ENCODE results near the gene ZFAND2A.
"Not testable (repeated sequence)": the region's sequence is repeated elsewhere in the genome, so short reads cannot be mapped to it uniquely, and the experiment has no call there.

ZFAND2A gene

DNA sequence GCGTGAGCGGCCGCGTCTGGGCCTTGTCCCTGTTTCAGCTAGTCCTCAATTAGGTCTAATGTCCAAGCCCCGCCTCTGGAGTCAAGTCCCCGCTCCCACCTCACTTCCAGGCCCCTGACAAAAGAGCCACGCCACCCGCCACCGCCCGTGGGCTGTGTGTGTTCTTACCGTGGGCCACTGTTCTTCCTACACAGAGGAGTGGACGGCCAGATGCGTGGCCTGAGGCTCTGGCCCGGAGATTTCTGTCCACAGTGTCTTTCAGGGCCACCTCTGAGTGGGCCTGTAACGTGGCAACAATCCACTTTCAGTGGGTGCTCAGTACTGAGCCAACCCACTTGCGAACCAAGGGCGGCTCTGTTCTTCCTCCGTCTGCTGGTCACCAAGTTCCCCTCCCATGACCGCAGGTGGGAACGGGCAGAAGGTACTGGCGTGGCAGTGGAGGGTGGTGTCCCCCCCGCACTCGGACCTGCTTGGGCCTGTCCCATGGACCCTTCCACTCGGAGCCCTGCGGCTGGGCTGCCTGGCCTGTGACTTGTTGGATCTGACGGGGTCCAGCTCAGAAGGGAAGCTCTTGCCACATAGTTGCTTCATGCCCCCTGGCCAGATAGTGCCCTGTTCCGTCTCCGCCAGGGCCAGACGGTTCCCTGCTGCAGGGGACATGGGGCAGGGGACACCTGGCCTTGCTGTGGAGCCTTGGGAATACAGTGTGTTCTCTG, 15.0 kb upstream of the ZFAND2A start:
- no peak for DNase-seq

GRCh38 chr7:1174002-1174401, 14.0 kb upstream of the ZFAND2A start:
- no peak for DNase-seq

DNA sequence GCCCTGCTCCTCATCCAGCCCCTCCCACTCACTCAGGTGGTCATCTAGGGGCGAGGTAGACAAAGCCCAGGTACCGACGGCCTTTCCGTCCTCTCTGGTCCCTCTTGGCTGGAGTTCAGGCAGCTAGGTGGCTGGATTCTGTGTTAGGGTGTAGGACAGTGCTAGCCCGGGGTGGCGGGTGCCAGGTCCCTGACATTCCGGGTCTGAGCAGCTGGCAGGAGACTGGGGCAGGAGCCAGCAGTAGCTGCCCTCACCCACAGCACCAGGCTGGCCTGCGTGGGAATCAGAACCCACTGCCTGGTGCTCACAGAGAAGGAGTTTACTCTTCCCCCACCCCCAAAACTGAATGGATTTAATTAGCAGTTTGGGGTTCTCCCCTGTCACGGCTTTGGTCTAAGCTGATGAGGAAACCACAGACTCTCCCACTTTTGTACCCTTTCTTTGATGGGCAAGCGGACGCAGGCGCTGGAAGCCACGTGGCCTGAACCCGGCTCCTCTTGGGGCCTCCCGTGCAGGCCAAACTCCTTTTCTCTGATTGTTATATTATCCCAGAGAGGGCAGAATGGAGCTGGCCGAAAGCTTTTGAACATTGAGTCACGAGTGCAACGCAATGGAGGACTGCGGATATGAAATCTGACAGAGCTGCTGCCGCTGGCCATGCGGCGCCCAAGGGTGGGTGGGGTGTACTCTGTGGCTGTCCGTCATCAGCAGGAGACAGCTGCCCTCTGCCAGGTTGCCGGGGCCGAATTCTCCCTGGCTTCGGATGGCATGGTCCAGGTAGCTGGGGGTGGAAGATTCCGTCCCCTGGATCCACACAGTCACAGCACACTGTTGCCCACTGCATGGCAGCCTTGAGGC, 12.9 kb upstream of the ZFAND2A start:
- DNase-seq = no peak

DNA sequence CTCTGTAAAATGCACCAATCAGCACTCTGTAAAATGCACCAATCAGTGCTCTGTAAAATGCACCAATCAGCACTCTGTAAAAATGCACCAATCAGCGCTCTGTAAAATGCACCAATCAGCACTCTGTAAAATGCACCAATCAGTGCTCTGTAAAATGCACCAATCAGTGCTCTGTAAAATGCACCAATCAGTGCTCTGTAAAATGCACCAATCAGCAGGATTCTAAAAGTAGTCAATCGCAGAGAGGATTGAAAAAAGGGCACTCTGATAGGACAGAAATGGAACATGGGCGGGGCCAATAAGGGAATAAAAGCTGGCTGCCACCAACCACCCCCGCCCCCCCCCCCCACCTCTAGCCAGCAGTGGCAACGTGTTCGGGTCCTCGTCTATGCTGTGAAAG, 11.5 kb upstream of the ZFAND2A start:
- not testable (repeated sequence) for DNase-seq

DNA sequence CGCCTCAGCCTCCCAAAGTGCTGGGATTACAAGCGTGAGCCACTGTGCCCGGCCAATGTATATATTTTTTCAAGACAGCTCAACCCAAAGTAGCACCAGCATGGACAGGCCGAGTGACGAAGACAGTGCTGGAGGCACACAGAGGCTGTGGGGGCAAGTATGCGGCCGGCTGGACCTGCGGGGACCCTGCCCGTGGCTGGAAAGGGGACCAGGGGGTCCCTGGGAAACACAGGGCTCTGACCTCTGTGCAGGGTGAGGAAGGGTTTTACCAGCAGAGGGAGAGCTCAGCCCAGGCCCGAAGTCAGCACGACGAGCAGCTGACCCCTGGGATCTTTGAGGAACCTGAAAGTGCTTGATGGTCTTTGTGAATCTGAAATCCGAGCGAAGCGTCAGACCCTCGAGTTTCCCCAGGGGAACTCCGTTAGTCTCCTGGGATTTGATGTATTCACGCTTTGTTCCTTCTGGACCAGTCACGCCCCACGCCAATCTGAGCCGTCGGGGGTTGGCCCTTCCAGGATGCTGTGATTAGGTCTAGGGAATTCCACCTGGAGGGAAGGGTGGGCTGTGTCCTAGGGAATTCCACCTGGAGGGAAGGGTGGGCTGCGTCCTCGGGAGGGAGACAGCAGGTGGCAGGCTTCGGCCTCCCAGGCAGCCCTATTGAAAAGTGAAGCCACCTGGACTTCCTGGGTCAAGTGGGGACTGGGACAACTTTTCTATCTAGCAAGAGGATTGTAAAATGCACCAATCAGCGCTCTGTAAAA, 10.9 kb upstream of the ZFAND2A start:
- no peak for DNase-seq

DNA sequence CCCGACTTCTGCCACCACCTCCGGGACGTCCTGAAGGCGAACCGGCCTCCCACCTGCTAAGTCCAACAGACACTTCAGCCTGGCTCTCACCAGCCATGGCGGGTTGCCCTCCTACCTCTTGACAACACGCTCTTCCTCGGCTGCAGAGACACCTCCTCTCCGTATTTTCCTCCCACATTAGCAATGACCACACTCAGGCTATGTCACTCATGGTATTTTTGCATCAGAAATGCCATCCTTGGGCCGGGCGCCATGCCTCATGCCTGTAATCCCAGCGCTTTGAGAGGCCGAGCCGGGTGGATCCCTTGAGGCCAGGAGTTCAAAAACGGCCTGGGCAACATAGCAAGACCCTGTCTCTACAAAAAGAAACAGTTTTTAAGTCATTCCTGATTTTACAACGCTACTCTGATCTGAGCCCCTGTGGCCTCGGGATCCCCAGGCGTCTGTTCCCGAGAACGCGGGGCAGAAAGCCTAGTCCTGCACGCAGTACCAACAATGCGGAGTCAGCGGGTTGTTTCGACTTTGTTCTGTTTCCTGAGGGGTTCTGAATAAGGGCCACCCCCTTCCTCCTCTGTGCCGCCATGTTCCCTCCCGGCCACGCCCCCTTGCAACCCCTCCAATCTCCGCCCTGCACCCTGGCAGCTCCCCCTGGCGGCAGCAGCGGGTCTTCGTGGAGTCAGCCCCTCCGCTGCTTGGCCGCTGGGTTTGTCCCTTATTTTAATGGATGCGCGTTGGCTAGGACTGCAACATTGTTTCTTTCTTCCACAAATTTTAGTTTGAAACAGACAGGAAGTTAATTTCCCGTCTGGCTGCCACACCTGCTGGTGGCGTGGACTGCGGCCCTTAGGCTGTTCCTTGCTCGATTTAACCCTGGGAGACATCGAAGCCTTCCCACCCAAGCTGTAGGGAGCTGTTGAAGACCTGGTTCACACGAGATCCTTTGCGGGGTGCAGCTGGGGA, 9.7 kb upstream of the ZFAND2A start:
- peak; percentile 49 for DNase-seq

- DNase-seq = no peak
Observed at GRCh38 chr7:1168422-1168821, 8.4 kb upstream of the ZFAND2A start.

GRCh38 chr7:1164436-1164835, 4.4 kb upstream of the ZFAND2A start:
- DNase-seq = no peak

- DNase-seq = no peak
Observed at GRCh38 chr7:1163121-1163520, 3.1 kb upstream of the ZFAND2A start.

DNA sequence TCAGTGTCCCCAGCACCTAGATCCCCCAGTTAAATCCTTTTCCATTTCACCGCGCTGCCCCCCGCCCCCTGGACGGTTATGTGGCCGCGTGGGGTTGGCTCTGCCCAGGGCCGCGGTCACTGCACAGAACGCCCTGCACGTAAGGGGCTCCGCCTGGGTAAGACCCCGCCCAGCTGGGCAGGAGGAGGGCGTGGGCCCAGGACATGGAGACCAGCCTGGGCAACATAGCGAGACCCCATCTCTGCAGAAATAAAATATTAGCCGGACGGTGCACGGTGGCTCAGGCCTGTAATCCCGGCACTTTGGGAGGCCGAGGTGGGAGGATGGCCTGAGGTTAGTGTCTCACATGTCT, 650 bp upstream of the ZFAND2A start:
- no peak for DNase-seq

DNA sequence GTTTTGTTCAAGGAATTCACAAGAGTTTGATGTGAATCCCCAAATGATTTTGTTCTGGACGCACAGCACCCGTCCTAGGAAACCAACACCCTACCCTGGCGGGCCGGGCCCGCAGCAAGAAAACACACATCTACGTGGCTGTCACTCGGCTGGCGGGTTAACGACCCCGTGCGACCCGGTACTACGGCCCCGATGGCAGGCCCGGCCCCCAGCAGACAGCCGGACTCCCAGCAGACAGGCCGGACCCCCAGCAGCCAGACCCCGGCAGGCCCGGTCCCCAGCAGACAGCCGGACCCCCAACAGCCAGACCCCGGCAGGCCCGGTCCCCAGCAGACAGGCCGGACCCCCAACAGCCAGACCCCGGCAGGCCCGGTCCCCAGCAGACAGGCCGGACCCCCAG, 765 bp downstream of the ZFAND2A start:
- not testable (repeated sequence) for DNase-seq

- no peak for DNase-seq
Observed at GRCh38 chr7:1158203-1159126, 1.5 kb downstream of the ZFAND2A start.

- no peak for DNase-seq
Observed at GRCh38 chr7:1156782-1157535, 3.0 kb downstream of the ZFAND2A start.

GRCh38 chr7:1155818-1156781, 3.9 kb downstream of the ZFAND2A start:
- not testable (repeated sequence) for DNase-seq

DNA sequence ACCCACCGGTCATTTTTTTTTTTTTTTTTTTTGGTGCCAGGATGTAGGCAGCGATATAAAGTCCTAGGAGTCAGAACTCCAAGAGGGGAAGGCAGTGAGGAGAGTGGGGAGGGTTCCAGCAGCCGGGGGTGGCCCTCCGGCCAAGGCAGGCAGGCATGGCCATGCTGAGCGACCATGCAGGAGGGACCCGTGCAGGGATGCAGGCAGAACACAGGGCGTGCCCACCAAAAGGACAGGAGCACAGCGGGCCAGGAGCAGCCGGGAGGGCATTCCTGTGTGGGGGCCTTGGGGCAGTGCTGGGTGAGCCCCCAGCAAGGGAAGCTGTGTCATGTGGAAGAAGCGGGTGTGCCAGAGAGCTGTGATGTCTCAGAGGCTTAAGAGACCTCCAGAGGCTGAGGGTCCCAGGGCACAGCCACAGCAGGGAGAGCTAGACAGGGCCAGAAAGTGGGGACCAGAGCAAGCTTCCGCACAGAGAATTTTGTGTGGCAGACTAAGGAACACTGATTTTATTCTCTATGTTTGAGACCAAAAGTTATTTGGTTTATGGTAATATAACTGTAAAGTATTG, 5.7 kb downstream of the ZFAND2A start:
- no peak for DNase-seq

GRCh38 chr7:1152492-1152891, 7.5 kb downstream of the ZFAND2A start:
- DNase-seq = no peak

DNA sequence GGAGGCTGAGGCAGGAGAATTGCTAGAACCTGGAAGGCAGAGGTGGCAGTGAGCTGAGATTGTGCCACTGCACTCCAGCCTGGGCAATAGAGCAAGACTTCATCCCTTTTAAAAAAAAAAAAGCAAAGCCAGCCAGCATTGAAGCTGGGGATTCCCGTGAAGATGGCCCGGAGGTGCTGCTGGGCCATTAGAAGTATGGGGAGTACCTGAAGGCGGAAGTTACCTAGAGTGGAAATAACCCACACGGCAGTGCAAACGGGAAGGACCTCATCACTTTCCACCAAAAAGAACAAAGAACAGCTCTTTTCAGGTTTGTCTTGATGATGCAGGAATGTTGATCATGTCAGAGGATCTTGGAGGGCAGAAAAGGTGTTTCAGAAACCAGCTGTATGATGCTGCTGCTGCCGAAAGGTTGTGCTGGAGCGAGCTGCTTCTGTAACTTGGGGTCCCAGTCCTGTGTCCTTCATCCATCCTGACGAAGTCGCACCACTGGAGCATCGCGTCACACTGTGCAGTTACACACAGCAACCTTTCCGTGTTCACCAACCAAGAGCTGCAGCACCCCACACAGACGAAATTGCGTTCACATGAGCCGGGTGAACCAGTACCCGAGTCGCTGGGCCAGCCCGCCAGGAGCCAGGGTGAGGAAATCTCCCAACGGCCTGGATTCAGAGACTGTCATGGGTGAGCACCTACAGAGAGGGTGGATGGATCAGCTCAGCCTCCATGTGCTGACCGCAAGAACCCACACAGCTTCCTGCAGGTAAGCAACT, 8.2 kb downstream of the ZFAND2A start:
- DNase-seq = no peak

DNA sequence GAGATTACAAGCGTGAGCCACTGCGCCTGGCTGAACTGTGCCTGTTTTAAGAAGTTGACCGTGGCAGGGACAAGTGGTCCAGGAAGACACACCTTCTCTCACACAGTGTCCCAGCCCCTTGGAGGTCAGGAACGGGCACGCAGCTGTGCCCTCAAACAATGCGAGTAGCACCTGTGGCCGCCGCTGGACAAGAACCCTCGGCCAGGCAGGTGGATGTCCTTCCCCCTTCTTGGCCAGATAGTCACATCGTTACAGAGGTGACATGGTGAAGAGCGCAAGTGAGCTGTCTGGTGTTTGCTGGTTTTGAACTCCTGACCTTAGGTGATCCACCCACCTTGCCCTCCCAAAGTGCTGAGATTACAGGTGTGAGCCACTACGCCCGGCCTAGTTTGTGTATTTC, 8.8 kb downstream of the ZFAND2A start:
- DNase-seq = no peak

Data from T1000 (cell line).